Measurements from ENCODE around the gene PADI2. TPM values are rescaled to one million over a fixed set of nuclear protein-coding genes. Genes with fewer than 3 reads are reported as not detected.

Gene PADI2
- total RNA-seq, 2 donors from 2014 or later: 2.3 to 3.0 TPM

- no peak for DNase-seq
- no peak for ATAC-seq
- H3K4me1 ChIP-seq: no peaks in the 10 kb centered on the region
- no peak overlapping the region for H3K27ac ChIP-seq
- TF ChIP-seq POLR2A (IDR thresholded peaks at IDR 0.05) (no peak), CTCF (IDR thresholded peaks at IDR 0.05) (no peak)
- H3K27me3 ChIP-seq: no peaks in the 10 kb centered on the region
- H3K36me3 ChIP-seq (replicated peaks in 1 of 2; ENCODE audit: insufficient read depth in 1 of 2, low read depth in 2 of 2): no peaks in the 10 kb centered on the region
- WGBS, 2 donors: 55 to 56% methylated on average over 12 to 14 of the region's 14 CpGs
- H3K4me3 ChIP-seq: no peak overlapping the region
- no peaks in the 10 kb centered on the region for H3K9me3 ChIP-seq
- intact Hi-C loops (cut with DNase I): no loop called here
Measured at GRCh38 chr1:17097787-17098186, 21.5 kb downstream of the PADI2 start.

GRCh38 chr1:17097147-17097546, 22.1 kb downstream of the PADI2 start:
- TF ChIP-seq CTCF (IDR thresholded peaks at IDR 0.05) (no peak), POLR2A (IDR thresholded peaks at IDR 0.05) (no peak)
- H3K4me1 ChIP-seq: no peaks in the 10 kb centered on the region
- WGBS, 2 donors: 90 to 91% methylated on average over 5 to 8 of the region's 8 CpGs

DNA sequence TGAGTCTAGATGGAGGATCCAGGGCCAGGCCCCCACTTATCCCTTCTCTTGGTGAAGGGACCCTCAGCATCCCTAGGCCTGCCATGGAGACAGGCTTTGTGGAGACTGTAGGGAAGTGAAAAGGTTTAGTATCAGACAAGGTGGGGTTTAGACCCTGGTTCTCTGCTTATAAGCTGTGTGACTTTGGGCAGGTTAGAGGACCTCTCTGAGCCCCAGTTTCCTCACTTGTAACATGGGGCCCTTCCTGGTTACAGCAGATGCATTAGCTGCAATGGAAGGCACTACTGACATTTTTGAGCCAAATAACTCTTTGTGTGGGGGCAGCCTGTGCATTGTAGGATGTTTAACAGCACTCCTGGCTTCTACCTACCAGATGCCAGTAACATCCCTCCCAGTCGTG, 22.7 kb downstream of the PADI2 start:
- no peak overlapping the region for H3K27ac ChIP-seq
- DNase-seq: no peak
- H3K36me3 ChIP-seq (replicated peaks in 1 of 2; ENCODE audit: insufficient read depth in 1 of 2, low read depth in 2 of 2): no peaks in the 10 kb centered on the region
- H3K9me3 ChIP-seq: no peaks in the 10 kb centered on the region
- TF ChIP-seq CTCF (IDR thresholded peaks at IDR 0.05): no peak
- no peak for TF ChIP-seq POLR2A (IDR thresholded peaks at IDR 0.05)
- WGBS, 2 donors: 0% methylated on average over 1 of the region's 1 CpG
- H3K27me3 ChIP-seq: no peaks in the 10 kb centered on the region
- no peak for ATAC-seq
- no peak overlapping the region for H3K4me3 ChIP-seq
- intact Hi-C loops (cut with DNase I): no loop called here
- peaks cover 1% of the 10 kb centered on the region for H3K4me1 ChIP-seq

More at GRCh38 chr1:17097147-17097546, 22.1 kb downstream of the PADI2 start:
- H3K27me3 ChIP-seq: no peaks in the 10 kb centered on the region
- no peaks in the 10 kb centered on the region for H3K9me3 ChIP-seq
- no peak for DNase-seq
- intact Hi-C loops (cut with DNase I): no loop called here
- H3K27ac ChIP-seq: no peak overlapping the region
- no peaks in the 10 kb centered on the region for H3K36me3 ChIP-seq (replicated peaks in 1 of 2; ENCODE audit: insufficient read depth in 1 of 2, low read depth in 2 of 2)
- no peak for ATAC-seq
- H3K4me3 ChIP-seq: no peak overlapping the region

- intact Hi-C loops (cut with DNase I): no loop called here
- WGBS, 2 donors: 38 to 41% methylated on average over 4 of the region's 4 CpGs
- no peak for ATAC-seq
Measured at GRCh38 chr1:17095141-17095540, 24.1 kb downstream of the PADI2 start.

GRCh38 chr1:17094664-17095063, 24.6 kb downstream of the PADI2 start:
- Histone ChIP-seq H3K36me3 (replicated peaks in 1 of 2; ENCODE audit: insufficient read depth in 1 of 2, low read depth in 2 of 2) (no peaks in the 10 kb centered on the region), H3K9me3 (no peaks in the 10 kb centered on the region), H3K27ac (no peak overlapping the region), H3K27me3 (no peaks in the 10 kb centered on the region), H3K4me3 (no peak overlapping the region), H3K4me1 (peaks cover 12% of the 10 kb centered on the region)
- 76 to 77% methylated on average over 5 of the region's 5 CpGs for WGBS, 2 donors
- DNase-seq (no peak), ATAC-seq (no peak)
- intact Hi-C loops (cut with DNase I): no loop called here
- TF ChIP-seq POLR2A (IDR thresholded peaks at IDR 0.05) (no peak), CTCF (IDR thresholded peaks at IDR 0.05) (no peak)

More at GRCh38 chr1:17095141-17095540, 24.1 kb downstream of the PADI2 start:
- no peak for DNase-seq
- Histone ChIP-seq H3K27ac (no peak overlapping the region), H3K27me3 (no peaks in the 10 kb centered on the region), H3K4me3 (no peak overlapping the region), H3K4me1 (peaks cover 12% of the 10 kb centered on the region), H3K36me3 (replicated peaks in 1 of 2; ENCODE audit: insufficient read depth in 1 of 2, low read depth in 2 of 2) (no peaks in the 10 kb centered on the region), H3K9me3 (no peaks in the 10 kb centered on the region)
- TF ChIP-seq POLR2A (IDR thresholded peaks at IDR 0.05): no peak

Measured in body of pancreas (tissue), 4 donors.